Spleen (tissue), 7 donors: Measurements from ENCODE around the gene JCHAIN.

ENCODE experiments used
- POLR2A ChIP-seq, 3 donors: fragments of 450-650 bp; IDR thresholded peaks; one replicate each; pipeline ENCODE4 v1.5.1; 2017; ENCODE audit warnings: antibody characterized with exemption in 3 of 3, mild to moderate bottlenecking in 1 of 3
- POLR2AphosphoS5 ChIP-seq, 3 donors: sonication (generic); formaldehyde crosslinking; IDR thresholded peaks; one replicate each; pipeline ENCODE4 v1.5.1; 2017; ENCODE audit warnings: antibody characterized with exemption in 3 of 3
- TF ChIP-seq, protein P1 (sequence below), 11 experiments: fragments of 200-600 bp in 7 of 11; fragments of 450-650 bp in 4 of 11; sonication (generic) in 4 of 11; IDR thresholded peaks in 8 of 11; conservative IDR thresholded peaks in 3 of 11; 1 replicate in 7 of 11; 2 replicates in 4 of 11; pipeline versions ENCODE4 v1.4.0 to v1.8.0; 2016 to 2021; ENCODE audit warnings: antibody characterized with exemption in 11 of 11, inconsistent platforms in 4 of 11, mild to moderate bottlenecking in 1 of 11
- donor health status: DM: no; HTN: no; CAD: no; lungs with moderate emphysema.
- donor health status: DM: no; HTN: no; CAD: no.
- donor health status: DM: no; HTN: no; CAD: no.

DNA sequence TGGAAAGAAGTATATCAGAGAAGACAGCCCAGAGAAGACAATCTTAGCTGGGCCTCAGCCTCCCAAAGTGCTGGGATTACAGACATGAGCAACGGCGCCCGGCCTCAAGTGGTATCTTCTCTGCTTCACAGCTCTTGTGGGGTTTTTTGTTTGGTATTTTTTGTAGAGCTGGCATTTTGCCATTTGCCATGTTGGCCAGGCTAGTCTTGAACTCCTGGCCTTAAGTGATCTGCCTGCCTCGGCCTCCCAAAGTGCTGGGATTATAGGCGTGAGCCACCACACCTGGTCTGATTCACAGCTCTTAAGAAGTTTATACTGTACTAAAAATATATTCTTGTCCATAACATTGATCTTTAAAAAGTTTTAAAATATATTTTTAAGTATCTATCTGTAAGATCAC lies 34.4 kb upstream of the JCHAIN start:
- TF ChIP-seq, protein P1, sequence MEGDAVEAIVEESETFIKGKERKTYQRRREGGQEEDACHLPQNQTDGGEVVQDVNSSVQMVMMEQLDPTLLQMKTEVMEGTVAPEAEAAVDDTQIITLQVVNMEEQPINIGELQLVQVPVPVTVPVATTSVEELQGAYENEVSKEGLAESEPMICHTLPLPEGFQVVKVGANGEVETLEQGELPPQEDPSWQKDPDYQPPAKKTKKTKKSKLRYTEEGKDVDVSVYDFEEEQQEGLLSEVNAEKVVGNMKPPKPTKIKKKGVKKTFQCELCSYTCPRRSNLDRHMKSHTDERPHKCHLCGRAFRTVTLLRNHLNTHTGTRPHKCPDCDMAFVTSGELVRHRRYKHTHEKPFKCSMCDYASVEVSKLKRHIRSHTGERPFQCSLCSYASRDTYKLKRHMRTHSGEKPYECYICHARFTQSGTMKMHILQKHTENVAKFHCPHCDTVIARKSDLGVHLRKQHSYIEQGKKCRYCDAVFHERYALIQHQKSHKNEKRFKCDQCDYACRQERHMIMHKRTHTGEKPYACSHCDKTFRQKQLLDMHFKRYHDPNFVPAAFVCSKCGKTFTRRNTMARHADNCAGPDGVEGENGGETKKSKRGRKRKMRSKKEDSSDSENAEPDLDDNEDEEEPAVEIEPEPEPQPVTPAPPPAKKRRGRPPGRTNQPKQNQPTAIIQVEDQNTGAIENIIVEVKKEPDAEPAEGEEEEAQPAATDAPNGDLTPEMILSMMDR (IDR thresholded peaks at IDR 0.05 in 8 of 11, conservative IDR thresholded peaks at IDR 0.05 in 3 of 11), result no peak
- no peak for TF ChIP-seq POLR2A (IDR thresholded peaks at IDR 0.05)
- no peak for TF ChIP-seq POLR2AphosphoS5 (IDR thresholded peaks at IDR 0.05)
